SK-N-SH (cell line): ENCODE data around the gene CRIP2. TPM values are rescaled to one million over a fixed set of nuclear protein-coding genes. Genes with fewer than 3 reads are reported as not detected.

Experiments used
- CTCF ChIA-PET: fragments of 300-600, 350-600 bp; formaldehyde crosslinking; extraction: SDS; loops from one replicate; lab custom pipeline; 2021; lab: Yijun Ruan, JAX
- POLR2A ChIA-PET: fragments of 350-600 bp; sonication (Branson Sonifier 250); formaldehyde crosslinking; extraction: SDS; loops from one replicate; lab custom pipeline; 2020; ENCODE audit warnings: antibody characterized with exemption, inconsistent platforms; lab: Yijun Ruan, JAX
- DNase-seq: peaks from one replicate; pipeline ENCODE4 v3.0.0; 2012
- H2AFZ ChIP-seq: fragments of 200-600 bp; sonication (generic); 2 replicates; pipeline ENCODE4 v1.8.1; 2016; ENCODE audit warnings: antibody characterized with exemption, mild to moderate bottlenecking, low read depth
- H3F3A ChIP-seq: fragments of 200-600 bp; sonication (generic); replicated peaks from 2 replicates; pipeline ENCODE3; 2016; ENCODE audit warnings: antibody characterized with exemption, mild to moderate bottlenecking; ENCODE audit not compliant: insufficient read depth
- H3K27ac ChIP-seq, 2 experiments: fragments of 200-500 bp in 1 of 2; fragments of 200-600 bp in 1 of 2; sonication (Bioruptor generic) in 1 of 2; sonication (generic), shearing (Covaris generic) in 1 of 2; 2 replicates each; pipeline versions ENCODE4 v1.5.1 to v1.6.1; 2014 to 2016; ENCODE audit warnings: low read depth in 2 of 2, inconsistent platforms in 1 of 2, low read length in 1 of 2, mild to moderate bottlenecking in 1 of 2, mixed read lengths in 1 of 2
- H3K27me3 ChIP-seq: fragments of 200-600 bp; sonication (generic), shearing (Covaris generic); 2 replicates; pipeline ENCODE4 v1.6.1; 2016; ENCODE audit warnings: mixed run types; ENCODE audit not compliant: insufficient read depth
- H3K36me3 ChIP-seq, 2 experiments: fragments of 200-500 bp in 1 of 2; fragments of 200-600 bp in 1 of 2; sonication (Bioruptor generic) in 1 of 2; sonication (generic) in 1 of 2; replicated peaks in 1 of 2; 2 replicates each; pipeline versions ENCODE3 to v1.5.1; 2014 to 2016; ENCODE audit warnings: low read length in 1 of 2, mild to moderate bottlenecking in 1 of 2; ENCODE audit not compliant: insufficient read depth in 2 of 2, control insufficient read depth in 1 of 2
- H3K4me1 ChIP-seq, 2 experiments: fragments of 200-500 bp in 1 of 2; fragments of 200-600 bp in 1 of 2; sonication (Bioruptor generic) in 1 of 2; sonication (generic), shearing (Covaris generic) in 1 of 2; 2 replicates each; pipeline versions ENCODE4 v1.5.1 to v1.6.1; 2014 to 2016; ENCODE audit warnings: low read depth in 1 of 2, low read length in 1 of 2, mixed run types in 1 of 2; ENCODE audit not compliant: insufficient read depth in 2 of 2, control insufficient read depth in 1 of 2
- H3K4me2 ChIP-seq: fragments of 200-600 bp; sonication (generic), shearing (Covaris generic); 2 replicates; pipeline ENCODE4 v1.6.1; 2017; ENCODE audit warnings: mixed run types
- H3K4me3 ChIP-seq, 2 experiments: fragments of 200-500 bp in 1 of 2; fragments of 200-600 bp in 1 of 2; sonication (Bioruptor generic) in 1 of 2; sonication (generic), shearing (Covaris generic) in 1 of 2; 2 replicates each; pipeline versions ENCODE4 v1.5.1 to v1.8.1; 2014 to 2016; ENCODE audit warnings: low read depth in 2 of 2, inconsistent platforms in 1 of 2, low read length in 1 of 2, mild to moderate bottlenecking in 1 of 2, mixed read lengths in 1 of 2, moderate library complexity in 1 of 2
- H3K79me2 ChIP-seq: fragments of 200-600 bp; sonication (generic); 2 replicates; pipeline ENCODE4 v1.8.1; 2017; ENCODE audit warnings: mild to moderate bottlenecking; ENCODE audit not compliant: insufficient read depth
- H3K9ac ChIP-seq: fragments of 200-600 bp; sonication (generic); 2 replicates; pipeline ENCODE4 v1.6.1; 2017; ENCODE audit warnings: mixed run types
- H3K9me2 ChIP-seq: fragments of 200-600 bp; sonication (generic); 2 replicates; pipeline ENCODE4 v1.6.1; 2017; ENCODE audit warnings: mixed run types
- H3K9me3 ChIP-seq: fragments of 200-600 bp; sonication (generic); 2 replicates; pipeline ENCODE4 v1.6.1; 2017; ENCODE audit warnings: mixed run types, mild to moderate bottlenecking, moderate library complexity
- H4K20me1 ChIP-seq: fragments of 200-600 bp; sonication (generic); 2 replicates; pipeline ENCODE4 v1.6.1; 2017; ENCODE audit warnings: mild to moderate bottlenecking, mixed run types; ENCODE audit not compliant: insufficient read depth
- CTCF ChIP-seq: fragments of 200-600 bp; sonication (generic); IDR thresholded peaks from 2 replicates; pipeline ENCODE4 v1.6.1; 2017; ENCODE audit warnings: antibody characterized with exemption, mild to moderate bottlenecking, moderate library complexity
- ELF1 ChIP-seq: IDR thresholded peaks from 2 replicates; pipeline ENCODE4 v1.4.0; 2012
- EZH2phosphoT487 ChIP-seq: fragments of 200-600 bp; sonication (generic); IDR thresholded peaks from 2 replicates; pipeline ENCODE4 v1.6.1; 2017; ENCODE audit warnings: low read depth, mixed run types, mild to moderate bottlenecking, antibody characterized with exemption, moderate library complexity, borderline replicate concordance
- FOSL2 ChIP-seq: IDR thresholded peaks from 2 replicates; pipeline ENCODE4 v1.4.0; 2012; ENCODE audit warnings: low read depth, mild to moderate bottlenecking, moderate library complexity, borderline replicate concordance
- FOXJ3 ChIP-seq: sonication (generic); formaldehyde crosslinking; IDR thresholded peaks from 2 replicates; pipeline ENCODE4 v1.5.1; 2020; ENCODE audit warnings: mild to moderate bottlenecking, missing genetic modification reagents
- FOXM1 ChIP-seq: IDR thresholded peaks from 2 replicates; pipeline ENCODE4 v1.4.0; 2012; ENCODE audit warnings: low read depth, mild to moderate bottlenecking
- GATA2 ChIP-seq: sonication (generic); formaldehyde crosslinking; IDR thresholded peaks from 2 replicates; pipeline ENCODE4 v1.5.0; 2020; ENCODE audit warnings: mild to moderate bottlenecking, missing genetic modification reagents
- MAX ChIP-seq: IDR thresholded peaks from 2 replicates; pipeline ENCODE4 v1.4.0; 2012; ENCODE audit warnings: low read depth
- MEF2A ChIP-seq: IDR thresholded peaks from 2 replicates; pipeline ENCODE4 v1.4.0; 2012; ENCODE audit warnings: low read depth, borderline replicate concordance
- NFIC ChIP-seq: IDR thresholded peaks from 2 replicates; pipeline ENCODE4 v1.4.0; 2012; ENCODE audit warnings: borderline replicate concordance
- NRF1 ChIP-seq: IDR thresholded peaks from 2 replicates; pipeline ENCODE4 v1.6.1; 2012; ENCODE audit warnings: low read depth, mild to moderate bottlenecking, low read length
- PBX3 ChIP-seq: IDR thresholded peaks from 2 replicates; pipeline ENCODE4; 2012
- POLR2AphosphoS5 ChIP-seq: IDR thresholded peaks from 2 replicates; pipeline ENCODE4 v1.6.1; 2012; ENCODE audit warnings: low read depth, low read length
- RAD21 ChIP-seq: IDR thresholded peaks from 2 replicates; pipeline ENCODE4 v1.6.1; 2012; ENCODE audit warnings: mild to moderate bottlenecking, low read length
- RCOR1 ChIP-seq: fragments of 150-350 bp; IDR thresholded peaks from 2 replicates; pipeline ENCODE4 v1.6.1; 2017; ENCODE audit warnings: antibody characterized with exemption, low read length
- REST ChIP-seq: IDR thresholded peaks from 2 replicates; pipeline ENCODE4 v1.6.1; 2012; ENCODE audit warnings: mild to moderate bottlenecking, low read depth, low read length, moderate library complexity
- RFX5 ChIP-seq: IDR thresholded peaks from 2 replicates; pipeline ENCODE4 v1.6.1; 2012; ENCODE audit warnings: mild to moderate bottlenecking, improper control_type of control experiment, low read length
- SMC3 ChIP-seq: IDR thresholded peaks from 2 replicates; pipeline ENCODE4 v1.6.1; 2012; ENCODE audit warnings: low read depth, low read length, improper control_type of control experiment
- TAF1 ChIP-seq: IDR thresholded peaks from 2 replicates; pipeline ENCODE4 v1.6.1; 2012; ENCODE audit warnings: low read depth, mild to moderate bottlenecking, low read length, moderate library complexity, borderline replicate concordance
- TCF12 ChIP-seq: IDR thresholded peaks from 2 replicates; pipeline ENCODE4 v1.4.0; 2012
- TEAD4 ChIP-seq: IDR thresholded peaks from 2 replicates; pipeline ENCODE4 v1.4.0; 2012; ENCODE audit warnings: mild to moderate bottlenecking, borderline replicate concordance; ENCODE audit not compliant: insufficient read depth
- USF1 ChIP-seq: IDR thresholded peaks from 2 replicates; pipeline ENCODE4 v1.4.0; 2012; ENCODE audit warnings: low read depth, borderline replicate concordance
- YY1 ChIP-seq: IDR thresholded peaks from 2 replicates; pipeline ENCODE4 v1.4.0; 2012; ENCODE audit warnings: low read depth, mild to moderate bottlenecking
- ZBTB33 ChIP-seq: IDR thresholded peaks from 2 replicates; pipeline ENCODE4 v1.4.0; 2012; ENCODE audit warnings: low read depth, borderline replicate concordance
- WGBS: methylation state at CpG from one replicate; pipeline ENCODE4 v1.1.6; 2017; ENCODE audit warnings: low lambda C conversion rate; 5-methylcytosine and 5-hydroxymethylcytosine counted together
- polyA plus RNA-seq, 3 experiments: library from polyadenylated mRNA; depleted of rRNA; stranded (reverse); fragments of >200 nt; gene quantifications; 2 replicates each; pipeline ENCODE4 v1.2.3, GENCODE V29; 2012

The CRIP2 gene
- polyA plus RNA-seq, 1 of the 3 experiments (the other 2 are of a cell fraction): 335 TPM

- ChIA-PET POLR2A (interaction anchor here (0.9 to 1.4 kb wide), 2 partner anchors 14 to 20 kb away, joined by 3 to 9 read pairs; no protein-coding TSS in a partner anchor), CTCF (interaction anchor here (0.8 to 3.1 kb wide), 9 partner anchors 10 to 382 kb away, joined by 3 to 34 read pairs (median 4); partner anchors contain the start of genes CRIP1 and TEDC1)
- DNase-seq: peak; percentile 86
- H3K27me3 ChIP-seq: no peaks in the 10 kb centered on the region
- no peak overlapping the region for H2AFZ ChIP-seq
- H3K27ac ChIP-seq: peak overlapping the region; percentile 89 to 99
- peak overlapping the region; percentile 99 for H3K9ac ChIP-seq
- peaks cover 29% of the 10 kb centered on the region for H3F3A ChIP-seq
- H3K36me3 ChIP-seq: peaks cover 0 to 2% of the 10 kb centered on the region in 2 experiments
- peaks cover 27 to 60% of the 10 kb centered on the region in 2 experiments; a peak in 3 of 4 replicates for H3K4me1 ChIP-seq
- peak overlapping the region; percentile 96 for H3K4me2 ChIP-seq
- H3K79me2 ChIP-seq: peaks cover 32% of the 10 kb centered on the region
- H3K4me3 ChIP-seq: peak overlapping the region; percentile 92 to 96
- H3K9me2 ChIP-seq: no peaks in the 10 kb centered on the region
- WGBS: 20% methylated on average over 1 of the region's 21 CpGs
- no peaks in the 10 kb centered on the region for H3K9me3 ChIP-seq
- peaks cover 6% of the 10 kb centered on the region; the same call in 1 of the 2 replicates for H4K20me1 ChIP-seq
- TF ChIP-seq FOXM1 (no peak), CTCF (no peak), POLR2AphosphoS5 (peak; percentile 28; the same call in 1 of the 2 replicates), MEF2A (no peak), RFX5 (no peak), PBX3 (no peak), EZH2phosphoT487 (no peak), ZBTB33 (no peak), RAD21 (no peak), MAX (no peak), FOXJ3 (CRISPR knock-in tag) (no peak), REST (0 out of 2 replicates have a peak, but pooled peaks have one; percentile 16), GATA2 (CRISPR knock-in tag) (no peak), TEAD4 (no peak), SMC3 (no peak), TCF12 (peak; percentile 43; the same call in 1 of the 2 replicates), NFIC (peak; percentile 86), NRF1 (no peak), YY1 (no peak), USF1 (no peak), ELF1 (no peak), FOSL2 (no peak), TAF1 (0 out of 2 replicates have a peak, but pooled peaks have one; percentile 21), RCOR1 (peak; percentile 66; the same call in 1 of the 2 replicates)
These were observed 1.6 kb downstream of the CRIP2 start for GRCh38 chr14:105476097-105476830.
